SK-N-SH treated with all-trans-retinoic acid at 6 μM for 48 hours (cell line): ENCODE measurements around the gene REEP2.
A peak's percentile ranks its signal among the peaks of the same experiment; 100 is the strongest.

Experiments
- ATAC-seq: fragments of 200-7000 bp; cut with Tn5 transposase; 3 replicates; pipeline ENCODE4 v1.9.1; 2020; ENCODE audit warnings: mild to moderate bottlenecking, moderate library complexity
- ARNTL ChIP-seq: fragments of 450-650 bp; formaldehyde crosslinking; IDR thresholded peaks from 2 replicates; pipeline ENCODE4 v1.5.0; 2020; ENCODE audit warnings: low read depth, mild to moderate bottlenecking, moderate library complexity, borderline replicate concordance
- BACH2 ChIP-seq: fragments of 250-450 bp; sonication (Bioruptor Pico); IDR thresholded peaks from 2 replicates; pipeline ENCODE4 v1.9.0; 2021; ENCODE audit warnings: mild to moderate bottlenecking, borderline replicate concordance
- CREB5 ChIP-seq: fragments of 250-450 bp; sonication (Bioruptor Pico); IDR thresholded peaks from 2 replicates; pipeline ENCODE4 v1.5.1; 2020; ENCODE audit warnings: low read depth, mild to moderate bottlenecking, moderate library complexity
- CSDC2 ChIP-seq: fragments of 250-450 bp; sonication (Bioruptor Pico); IDR thresholded peaks from 2 replicates; pipeline ENCODE4 v1.5.0; 2020; ENCODE audit warnings: mild to moderate bottlenecking, moderate library complexity
- CSRNP3 ChIP-seq: fragments of 250-450 bp; sonication (Bioruptor Pico); IDR thresholded peaks from 2 replicates; pipeline ENCODE4 v1.5.1; 2021; ENCODE audit warnings: mild to moderate bottlenecking, moderate library complexity
- GLIS3 ChIP-seq: fragments of 250-450 bp; sonication (Bioruptor Pico); IDR thresholded peaks from 2 replicates; pipeline ENCODE4 v1.5.0; 2020; ENCODE audit warnings: mild to moderate bottlenecking, moderate library complexity
- ISL1 ChIP-seq: fragments of 250-450 bp; sonication (Bioruptor Pico); IDR thresholded peaks from 2 replicates; pipeline ENCODE4 v2.1.2; 2022; ENCODE audit warnings: mild to moderate bottlenecking, moderate library complexity
- OSR1 ChIP-seq: fragments of 250-450 bp; sonication (Bioruptor Pico); IDR thresholded peaks from 2 replicates; pipeline ENCODE4 v1.8.0; 2022; ENCODE audit warnings: moderate library complexity, mild to moderate bottlenecking, inconsistent platforms
- PATZ1 ChIP-seq: fragments of 250-450 bp; sonication (Bioruptor Pico); IDR thresholded peaks from 2 replicates; pipeline ENCODE4 v1.8.0; 2020; ENCODE audit warnings: mild to moderate bottlenecking, moderate library complexity, borderline replicate concordance
- POU6F1 ChIP-seq: fragments of 250-450 bp; sonication (Bioruptor Pico); IDR thresholded peaks from 2 replicates; pipeline ENCODE4 v1.8.0; 2021; ENCODE audit warnings: low read depth, mild to moderate bottlenecking, moderate library complexity, borderline replicate concordance
- PPARA ChIP-seq: fragments of 250-450 bp; sonication (Bioruptor Pico); IDR thresholded peaks from 2 replicates; pipeline ENCODE4 v1.5.0; 2020; ENCODE audit warnings: mild to moderate bottlenecking, borderline replicate concordance
- RARB ChIP-seq: fragments of 250-450 bp; sonication (Bioruptor Pico); IDR thresholded peaks from 2 replicates; pipeline ENCODE4 v1.8.0; 2021; ENCODE audit warnings: mild to moderate bottlenecking, moderate library complexity
- SNAI2 ChIP-seq: fragments of 250-450 bp; sonication (Bioruptor Pico); IDR thresholded peaks from 2 replicates; pipeline ENCODE4 v1.5.0; 2020; ENCODE audit warnings: mild to moderate bottlenecking, moderate library complexity
- TCF4 ChIP-seq: fragments of 250-450 bp; sonication (Bioruptor Pico); IDR thresholded peaks from 2 replicates; pipeline ENCODE4 v1.8.0; 2021; ENCODE audit warnings: mild to moderate bottlenecking, moderate library complexity, borderline replicate concordance
- TOX ChIP-seq: fragments of 250-450 bp; sonication (Bioruptor Pico); IDR thresholded peaks from 2 replicates; pipeline ENCODE4 v1.8.0; 2021; ENCODE audit warnings: mild to moderate bottlenecking, moderate library complexity, borderline replicate concordance
- TSHZ2 ChIP-seq: fragments of 250-450 bp; sonication (Bioruptor Pico); IDR thresholded peaks from 2 replicates; pipeline ENCODE4 v1.5.0; 2020; ENCODE audit warnings: mild to moderate bottlenecking, moderate library complexity
- ZC3H10 ChIP-seq: fragments of 250-450 bp; sonication (Bioruptor Pico); IDR thresholded peaks from 2 replicates; pipeline ENCODE4 v1.5.1; 2021; ENCODE audit warnings: mild to moderate bottlenecking, moderate library complexity
- ZFP3 ChIP-seq: fragments of 250-450 bp; sonication (Bioruptor Pico); IDR thresholded peaks from 2 replicates; pipeline ENCODE4 v1.5.0; 2020; ENCODE audit warnings: mild to moderate bottlenecking, moderate library complexity
- ZFP30 ChIP-seq: fragments of 450-650 bp; formaldehyde crosslinking; IDR thresholded peaks from 2 replicates; pipeline ENCODE4 v1.5.0; 2022; ENCODE audit warnings: mild to moderate bottlenecking, moderate library complexity
- ZNF565 ChIP-seq: fragments of 450-650 bp; formaldehyde crosslinking; conservative IDR thresholded peaks from 2 replicates; pipeline ENCODE4 v1.5.0; 2020; ENCODE audit warnings: low read depth, mild to moderate bottlenecking, moderate library complexity
- ZNF70 ChIP-seq: fragments of 450-650 bp; formaldehyde crosslinking; IDR thresholded peaks from 2 replicates; pipeline ENCODE4 v1.5.0; 2020; ENCODE audit warnings: mild to moderate bottlenecking, moderate library complexity

Gene REEP2

GRCh38 chr5:138490648-138491283 is 51.9 kb downstream of the REEP2 start:
- TF ChIP-seq TSHZ2 (CRISPR knock-in tag) (no peak), CSDC2 (CRISPR knock-in tag) (no peak), TCF4 (CRISPR knock-in tag) (no peak), CSRNP3 (CRISPR knock-in tag) (no peak), BACH2 (CRISPR knock-in tag) (no peak), ZC3H10 (CRISPR knock-in tag) (no peak), POU6F1 (CRISPR knock-in tag) (no peak), ZNF70 (no peak), CREB5 (no peak), ISL1 (CRISPR knock-in tag) (no peak), OSR1 (no peak), GLIS3 (CRISPR knock-in tag) (no peak), ZFP3 (no peak), PPARA (CRISPR knock-in tag) (no peak)
- ATAC-seq: no peak

GRCh38 chr5:138491284-138491648 is 52.4 kb downstream of the REEP2 start:
- TF ChIP-seq TOX (CRISPR knock-in tag) (no peak), POU6F1 (CRISPR knock-in tag) (no peak)
- TF ChIP-seq, all 23 proteins: peak for 0
- no peak for ATAC-seq

GRCh38 chr5:138491669-138492559 is 53.1 kb downstream of the REEP2 start:
- peak; percentile 95 for ATAC-seq

More at GRCh38 chr5:138491669-138492559, 53.1 kb downstream of the REEP2 start:
- TF ChIP-seq PATZ1 (no peak), ZNF70 (no peak), CREB5 (no peak), ARNTL (CRISPR knock-in tag) (no peak), CSDC2 (CRISPR knock-in tag) (no peak), CSRNP3 (CRISPR knock-in tag) (no peak), GLIS3 (CRISPR knock-in tag) (no peak), RARB (CRISPR knock-in tag) (no peak), ZNF565 (CRISPR knock-in tag) (no peak), PPARA (CRISPR knock-in tag) (no peak), ZFP30 (no peak), SNAI2 (no peak), BACH2 (CRISPR knock-in tag) (no peak), ISL1 (CRISPR knock-in tag) (no peak), ZC3H10 (CRISPR knock-in tag) (no peak)
